ENCODE measurements around the gene RAP1GAP2.

DNA sequence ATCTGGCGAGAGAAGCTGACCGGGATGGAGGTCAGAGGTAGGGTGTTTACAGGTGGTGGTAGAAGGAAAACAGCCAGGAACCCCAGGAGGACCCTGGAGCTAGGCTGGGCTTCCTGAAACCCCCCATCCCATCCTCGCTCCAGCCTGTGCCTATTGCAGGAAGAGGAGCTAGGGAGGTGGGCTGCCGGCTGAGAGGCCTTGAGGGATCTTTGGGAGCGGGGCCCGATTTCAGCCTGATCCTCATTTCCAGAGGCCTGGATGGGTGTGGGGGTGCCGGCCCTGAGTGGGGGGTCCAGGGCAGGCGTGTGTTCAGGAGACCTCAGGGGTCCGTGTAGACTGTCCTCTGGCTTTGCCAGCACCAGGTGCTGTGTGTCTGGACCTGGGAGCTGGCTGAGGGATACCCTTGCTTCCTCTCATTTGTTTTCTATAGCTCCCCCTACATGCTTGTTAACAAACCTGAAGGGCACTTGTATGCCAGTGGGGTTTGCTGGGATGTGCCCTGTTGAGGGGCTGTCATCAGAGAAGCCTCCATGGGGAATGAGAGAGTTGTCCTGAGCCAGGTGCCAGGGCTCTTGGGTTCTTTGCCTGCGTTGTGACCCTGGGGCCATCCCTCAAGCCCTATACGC lies 18.9 kb upstream of the RAP1GAP2 start:
- TF ChIP-seq CTCF (IDR thresholded peaks at IDR 0.05; ENCODE audit: insufficient read depth, low read depth, low read length) (no peak), EZH2 (IDR thresholded peaks at IDR 0.05; ENCODE audit: insufficient read depth, low read length) (peak; percentile 15)
